Measurements from ENCODE around the gene TRANK1. TPM values are rescaled to one million over a fixed set of nuclear protein-coding genes. Genes with fewer than 3 reads are reported as not detected.
"Not testable (repeated sequence)": the region's sequence is repeated elsewhere in the genome, so short reads cannot be mapped to it uniquely, and the experiment has no call there.

Gene TRANK1
- total RNA-seq, 1 donor from 2014 or later = 5.9 TPM

- peak in 1 of 2 donors; percentile 77 for DNase-seq (ENCODE audit: low read depth in 2 of 2)
These were observed 51.7 kb downstream of the TRANK1 start for GRCh38 chr3:36893137-36893557.

- no peak for DNase-seq (ENCODE audit: low read depth in 2 of 2)
These were observed 52.3 kb downstream of the TRANK1 start for GRCh38 chr3:36892457-36893136.

DNA sequence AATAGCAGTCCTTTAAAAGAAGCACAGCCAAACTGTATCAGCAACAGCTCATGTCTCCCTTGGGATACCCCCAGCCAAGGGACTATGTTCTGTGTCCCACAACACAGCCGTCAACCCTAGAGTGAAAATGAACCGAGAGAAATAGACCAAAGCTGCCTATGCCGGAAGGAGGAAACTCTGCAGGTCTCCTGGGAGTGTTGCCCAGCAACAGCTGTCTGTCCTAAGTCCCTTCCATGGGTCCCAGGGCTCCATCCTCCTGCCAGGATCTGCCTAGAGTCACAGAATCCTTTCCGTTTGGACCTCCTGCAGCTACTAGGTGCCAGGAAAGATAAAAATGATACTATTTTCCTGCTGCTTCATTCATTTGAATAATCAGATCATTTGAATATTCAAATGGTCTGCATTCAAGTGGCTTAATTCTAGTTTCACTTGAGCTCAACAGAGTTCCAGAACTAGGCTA is 53.1 kb downstream of the TRANK1 start:
- DNase-seq (ENCODE audit: low read depth in 2 of 2) = no peak

GRCh38 chr3:36891097-36891496 is 53.8 kb downstream of the TRANK1 start:
- DNase-seq (ENCODE audit: low read depth in 2 of 2) = not testable (repeated sequence)

- DNase-seq (ENCODE audit: low read depth in 2 of 2) = no peak
These were observed 54.6 kb downstream of the TRANK1 start for GRCh38 chr3:36890261-36890660.

DNA sequence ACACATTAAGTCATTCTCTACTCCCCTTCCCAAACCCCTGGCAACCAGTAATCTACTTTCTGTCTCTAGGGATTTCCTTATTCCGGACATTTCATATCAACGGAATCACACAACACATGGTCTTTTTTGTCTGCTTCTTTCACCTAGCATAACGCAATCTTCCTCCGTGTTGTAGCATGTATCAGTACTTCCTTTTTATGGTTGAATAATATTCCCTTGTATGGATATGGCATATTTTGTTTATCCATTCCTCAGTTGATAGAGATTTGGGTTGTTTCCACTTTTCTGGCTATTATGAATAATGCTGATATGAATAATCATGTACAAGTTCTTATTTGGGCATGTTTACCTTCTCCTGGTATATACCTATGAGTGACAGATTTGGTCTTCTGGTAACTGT is 63.1 kb downstream of the TRANK1 start:
- DNase-seq (ENCODE audit: low read depth in 2 of 2) = no peak

GRCh38 chr3:36879842-36880241 is 65.0 kb downstream of the TRANK1 start:
- DNase-seq (ENCODE audit: low read depth in 2 of 2) = not testable (repeated sequence)

DNA sequence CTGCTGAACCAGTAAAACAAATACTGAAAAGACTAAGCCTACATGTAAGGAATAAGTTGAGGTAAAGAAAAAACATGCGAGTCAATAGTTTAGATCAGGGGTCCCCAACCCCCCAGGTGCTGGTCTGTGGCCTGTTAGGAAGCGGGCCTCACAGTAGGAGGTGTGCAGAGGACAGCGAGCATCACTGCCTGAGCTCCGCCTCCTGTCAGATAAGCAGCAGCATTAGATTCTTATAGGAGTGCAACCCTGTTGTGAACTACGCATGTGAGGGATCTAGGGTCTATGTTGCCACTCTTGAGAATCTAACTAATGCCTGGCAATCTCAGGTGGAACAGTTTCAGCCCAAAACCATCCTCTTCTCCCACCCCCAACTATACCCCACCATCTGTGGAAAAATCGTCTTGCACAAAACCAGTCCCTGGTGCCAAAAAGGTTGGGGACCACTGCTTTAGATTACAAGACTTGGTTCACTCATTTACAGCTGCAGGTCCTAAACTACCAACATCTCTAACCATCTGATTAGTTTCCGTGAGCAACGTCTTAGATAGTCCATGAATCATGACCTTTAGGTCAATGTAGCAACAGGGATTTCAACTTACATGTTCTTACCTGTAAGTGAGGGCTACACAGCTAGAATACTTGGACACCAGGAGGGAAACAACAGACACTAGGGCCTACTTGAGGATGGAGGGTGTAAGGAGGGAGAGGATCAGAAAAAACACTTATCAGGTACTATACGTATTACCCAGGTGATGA is 66.7 kb downstream of the TRANK1 start:
- DNase-seq (ENCODE audit: low read depth in 2 of 2) = no peak

DNA sequence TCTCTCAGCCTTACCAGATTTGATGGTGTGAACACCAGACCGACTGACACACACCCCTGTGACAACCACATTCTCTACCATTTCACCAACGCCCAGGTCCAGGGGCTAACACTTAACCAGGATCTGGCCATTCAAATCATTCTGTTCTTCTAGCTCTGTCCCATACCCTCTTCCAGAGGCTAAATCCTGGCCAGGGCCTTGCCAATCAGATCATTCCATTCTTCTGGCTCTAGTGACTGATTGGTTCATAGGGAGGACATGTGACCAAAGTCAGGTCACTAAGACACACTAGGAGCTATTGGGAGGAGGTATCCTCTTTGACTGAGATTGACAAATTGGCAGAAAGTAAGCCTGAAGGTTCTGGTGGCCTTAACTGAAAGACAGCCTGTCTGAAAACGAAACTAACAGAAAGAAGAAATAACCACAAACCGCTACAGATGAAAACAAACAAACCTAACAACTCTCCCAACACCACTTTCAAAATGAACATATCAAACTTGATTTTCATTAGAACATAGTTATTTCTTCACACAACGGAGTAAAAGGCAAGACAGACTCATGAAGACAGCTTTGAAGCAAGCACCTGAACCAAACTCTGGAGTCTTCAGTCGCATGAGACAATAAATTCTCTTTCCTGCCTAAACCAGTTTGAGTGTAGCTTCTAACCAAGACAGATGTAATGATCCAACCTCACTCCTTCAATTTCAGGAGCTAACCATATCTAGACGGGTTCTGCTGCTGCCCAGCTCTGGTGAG is 68.5 kb downstream of the TRANK1 start:
- no peak for DNase-seq (ENCODE audit: low read depth in 2 of 2)

- no peak for DNase-seq (ENCODE audit: low read depth in 2 of 2)
These were observed 69.5 kb downstream of the TRANK1 start for GRCh38 chr3:36875397-36875796.

DNA sequence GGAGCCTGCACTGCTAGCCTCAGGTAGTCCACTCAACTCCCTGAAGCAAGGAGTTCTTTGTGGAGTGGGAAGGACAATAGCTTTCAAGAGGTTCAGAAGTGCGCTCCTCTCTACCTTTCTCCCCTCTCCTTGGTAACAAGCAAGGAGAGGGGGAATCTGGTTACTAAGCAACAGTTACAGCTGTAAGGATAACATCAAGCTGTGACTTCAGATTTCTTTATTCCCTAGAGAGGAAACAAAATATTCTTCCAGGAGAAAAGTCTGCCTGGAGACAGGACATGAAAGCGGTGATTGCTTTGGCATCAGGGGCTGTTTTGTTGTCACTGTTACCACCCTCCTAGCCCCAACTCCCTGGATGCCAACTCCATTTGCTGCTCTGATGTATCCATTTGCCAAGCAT is 70.4 kb downstream of the TRANK1 start:
- DNase-seq (ENCODE audit: low read depth in 2 of 2) = no peak

DNA sequence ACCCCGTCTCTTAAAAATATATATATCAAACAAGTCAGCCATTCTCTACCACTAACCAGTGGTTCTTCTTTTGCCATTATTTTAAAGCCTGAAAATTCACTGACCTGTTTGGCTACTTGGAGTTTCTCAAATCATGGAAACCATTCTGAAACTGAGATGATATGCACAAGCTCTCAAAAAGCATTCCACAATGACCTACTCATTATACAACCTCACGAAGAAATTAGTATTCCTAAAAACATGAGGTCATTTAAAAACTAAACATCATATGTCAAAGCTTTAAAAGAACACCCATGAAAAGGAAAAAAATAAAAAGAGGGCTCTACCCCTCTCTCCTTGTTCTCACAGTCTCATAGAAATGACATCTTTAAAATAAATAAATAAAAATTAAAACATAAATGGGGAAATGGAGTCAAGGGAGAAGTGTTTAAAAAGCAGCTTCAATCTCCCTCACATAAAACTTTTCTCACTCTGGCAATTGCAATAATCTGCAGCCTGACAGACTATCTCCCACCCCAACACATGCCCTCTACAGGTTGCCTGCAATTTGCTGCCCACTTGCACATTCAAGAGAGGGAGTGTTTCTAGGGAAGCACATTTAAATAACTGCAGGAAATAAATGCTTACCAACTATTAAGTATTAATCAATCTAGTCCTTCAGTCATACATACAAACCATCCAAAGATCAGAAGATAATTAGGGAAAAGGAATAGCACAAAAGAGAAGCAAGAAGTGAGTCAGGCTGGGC is 73.3 kb downstream of the TRANK1 start:
- no peak for DNase-seq (ENCODE audit: low read depth in 2 of 2)

- DNase-seq (ENCODE audit: low read depth in 2 of 2) = peak; percentile 12 to 59
These were observed 76.0 kb downstream of the TRANK1 start for GRCh38 chr3:36868614-36869436.

GRCh38 chr3:36867810-36868209 is 77.0 kb downstream of the TRANK1 start:
- no peak for DNase-seq (ENCODE audit: low read depth in 2 of 2)

DNA sequence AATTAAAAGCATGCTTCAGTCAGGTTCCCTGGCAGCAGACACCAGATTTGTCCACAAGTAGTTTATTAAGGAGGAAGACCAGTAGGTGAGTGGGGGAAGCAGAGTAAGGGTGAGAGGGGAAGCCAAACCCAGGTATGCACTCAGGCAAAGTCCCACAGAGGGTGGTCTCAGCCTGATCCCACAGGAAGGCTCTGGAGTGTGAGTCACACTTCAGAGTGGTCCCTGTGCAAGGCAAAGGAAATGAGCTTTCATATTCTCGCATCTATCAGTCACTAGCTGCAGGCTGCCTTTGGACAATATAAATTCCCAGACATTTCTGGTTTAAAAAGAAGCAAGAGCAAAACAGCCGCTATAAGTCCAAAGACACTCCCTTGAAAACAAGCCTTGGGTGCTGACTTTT is 78.5 kb downstream of the TRANK1 start:
- DNase-seq (ENCODE audit: low read depth in 2 of 2) = no peak

GRCh38 chr3:36864180-36865053 is 80.4 kb downstream of the TRANK1 start:
- peak in 1 of 2 donors; percentile 14 for DNase-seq (ENCODE audit: low read depth in 2 of 2)

DNA sequence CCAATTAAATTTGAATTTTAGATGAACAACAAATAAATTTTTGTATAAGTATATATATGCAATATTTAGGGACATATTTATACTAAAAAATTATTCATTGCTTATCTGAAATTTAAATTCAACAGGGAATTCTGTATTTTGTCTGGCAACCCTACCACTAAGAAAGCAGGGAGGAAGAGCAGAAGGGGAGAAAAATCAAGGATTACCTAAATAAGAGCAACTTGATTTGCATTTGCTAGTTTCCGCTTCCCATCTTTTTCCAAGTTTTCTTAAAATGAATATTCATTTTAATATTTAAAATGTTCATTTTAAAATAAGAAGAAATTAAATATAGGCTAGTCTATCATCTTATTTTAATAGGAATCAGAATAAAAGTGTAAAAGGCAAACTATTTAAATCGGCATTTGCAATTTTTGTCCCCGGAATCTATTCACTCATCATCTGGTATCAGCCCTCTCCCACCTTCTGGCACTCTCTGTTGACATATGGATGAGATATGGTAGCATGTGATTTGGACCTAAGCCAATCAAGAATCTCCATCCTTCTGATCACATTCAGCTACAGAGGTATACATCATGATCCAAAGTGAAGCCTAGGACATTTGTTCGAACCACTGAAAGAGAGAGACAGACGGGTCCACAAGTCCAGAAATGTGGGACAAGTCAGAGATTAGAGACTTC is 82.6 kb downstream of the TRANK1 start:
- DNase-seq (ENCODE audit: low read depth in 2 of 2) = no peak

- DNase-seq (ENCODE audit: low read depth in 2 of 2) = no peak
These were observed 85.4 kb downstream of the TRANK1 start for GRCh38 chr3:36859494-36859893.

DNA sequence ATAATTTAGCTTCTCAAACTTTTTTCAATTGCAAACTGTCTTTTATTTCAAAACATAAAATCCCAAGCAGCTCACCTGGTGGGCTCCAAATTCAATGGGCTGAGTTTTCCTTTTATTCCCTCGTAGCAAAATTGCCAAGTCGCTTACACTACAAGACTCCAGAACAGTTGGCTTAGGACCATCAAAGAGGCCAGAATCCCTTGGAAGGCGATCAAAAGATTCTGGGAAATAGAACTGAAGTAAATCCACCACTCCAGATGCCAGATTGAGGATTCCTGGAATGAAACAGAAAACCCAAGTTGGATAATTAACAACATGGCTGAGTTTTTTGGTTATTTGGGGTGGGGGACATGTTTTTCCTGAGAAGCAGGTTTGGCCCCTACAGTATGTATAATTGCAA is 92.8 kb downstream of the TRANK1 start:
- DNase-seq (ENCODE audit: low read depth in 2 of 2) = no peak
